GM19372 (cell line): ENCODE measurements around the gene C10orf143.

Experiments used
- ATAC-seq: cut with Tn5 transposase; IDR thresholded peaks from one replicate; pipeline ENCODE4 v1.9.1; 2021; ENCODE audit warnings: mild to moderate bottlenecking, low read depth, moderate library complexity; ENCODE audit not compliant: unreplicated experiment

Gene C10orf143

DNA sequence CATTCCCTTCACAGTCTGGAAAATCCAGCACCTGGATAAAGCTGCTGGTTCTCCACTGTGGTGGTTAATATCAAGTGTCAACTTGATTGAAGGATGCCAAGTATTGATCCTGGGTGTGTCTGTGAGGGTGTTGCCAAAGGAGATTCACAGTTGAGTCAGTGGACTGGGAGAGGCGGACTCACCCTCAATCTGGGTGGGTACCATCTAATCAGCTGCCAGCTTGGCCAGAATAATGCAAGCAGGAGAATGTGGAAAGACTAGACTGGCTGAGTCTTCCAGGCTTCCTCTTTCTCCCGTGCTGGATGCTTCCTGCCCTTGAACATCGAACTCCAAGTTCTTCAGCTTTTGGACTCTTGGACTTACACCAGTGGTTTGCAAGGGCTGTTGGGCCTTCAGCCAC lies 48.4 kb downstream of the C10orf143 start:
- no peak for ATAC-seq

DNA sequence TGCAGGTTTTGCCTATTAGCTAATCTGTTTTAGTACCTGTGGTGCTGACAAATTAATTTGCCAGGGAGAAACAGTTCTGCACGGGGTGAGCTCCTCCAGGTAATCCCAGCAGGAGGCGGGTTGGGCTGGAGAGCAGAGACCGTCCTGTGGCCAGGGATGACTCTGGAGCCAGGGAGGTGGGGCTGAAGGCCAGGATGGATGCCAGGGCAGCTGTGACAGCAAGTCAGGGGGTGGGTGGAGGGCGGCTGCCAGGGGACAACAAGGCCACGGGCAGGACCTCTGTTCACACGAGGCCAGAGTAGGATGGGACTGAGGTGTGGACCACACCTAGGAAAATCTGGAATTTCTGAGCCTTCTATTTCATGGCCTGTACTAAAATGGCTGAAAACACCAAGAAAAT lies 48.9 kb downstream of the C10orf143 start:
- no peak for ATAC-seq

GRCh38 chr10:130054021-130054420 lies 56.6 kb downstream of the C10orf143 start:
- no peak for ATAC-seq

GRCh38 chr10:130053561-130053960 lies 57.1 kb downstream of the C10orf143 start:
- no peak for ATAC-seq

- no peak for ATAC-seq
These were observed 58.4 kb downstream of the C10orf143 start for GRCh38 chr10:130052193-130052592.

- ATAC-seq = no peak
These were observed 59.9 kb downstream of the C10orf143 start for GRCh38 chr10:130050721-130051120.

DNA sequence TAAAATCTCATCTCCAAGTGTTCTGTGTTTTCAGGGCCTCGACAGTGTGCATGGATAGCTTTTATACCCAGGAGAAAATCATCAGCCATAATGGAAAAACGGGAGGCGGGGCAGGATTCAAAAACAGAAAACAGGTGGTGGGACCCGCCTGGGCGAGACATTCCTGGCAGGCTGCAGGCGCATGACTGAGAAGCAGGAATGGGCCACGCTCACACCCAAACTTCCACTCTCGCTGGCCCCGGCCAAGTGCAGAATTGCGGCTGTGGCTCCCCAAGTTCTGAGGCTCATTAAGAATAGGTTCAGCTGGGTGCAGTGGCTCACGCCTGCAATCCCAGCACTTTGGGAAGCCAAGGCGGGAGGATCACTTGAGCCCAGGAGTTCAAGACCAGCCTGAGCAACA lies 60.6 kb downstream of the C10orf143 start:
- ATAC-seq = no peak

DNA sequence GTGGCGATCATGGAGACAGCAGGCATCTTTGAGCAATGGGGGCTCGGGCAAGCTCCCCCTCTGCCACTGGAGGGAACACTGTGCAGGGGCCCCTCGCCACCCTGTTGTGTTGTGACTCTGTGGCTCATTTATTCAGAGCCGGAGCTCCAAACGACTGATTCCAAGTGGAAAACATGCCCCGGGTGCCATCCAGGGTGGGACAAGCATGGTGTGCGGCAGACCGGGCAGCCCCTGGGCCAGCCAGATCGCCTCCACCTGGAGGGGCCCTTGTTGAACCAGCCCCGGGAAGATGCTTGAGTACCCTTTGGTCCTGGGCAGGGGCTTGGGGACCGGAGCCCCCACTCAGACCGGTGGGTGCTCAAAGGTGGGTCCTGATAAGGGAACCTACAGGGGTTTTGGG lies 61.4 kb downstream of the C10orf143 start:
- no peak for ATAC-seq

DNA sequence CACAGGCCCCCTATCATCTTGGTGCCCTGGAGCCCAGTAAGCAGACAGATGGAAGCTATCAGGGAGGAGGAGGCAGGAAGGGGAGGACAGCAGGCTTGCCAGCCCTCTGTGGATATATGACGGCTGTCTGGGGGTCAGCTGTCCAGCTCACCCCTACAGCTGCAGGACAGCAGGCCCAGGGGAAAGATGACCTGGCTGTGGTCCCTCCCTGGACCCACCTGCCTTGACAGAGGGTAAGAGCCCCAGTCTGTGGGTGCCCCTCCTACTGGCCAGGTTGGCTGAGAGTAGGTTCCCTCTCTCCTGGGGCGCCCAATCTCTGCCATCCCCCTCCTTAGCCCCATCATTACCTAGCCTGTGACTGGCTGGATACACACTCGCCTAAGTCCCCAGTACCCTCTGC lies 62.5 kb downstream of the C10orf143 start:
- no peak for ATAC-seq

- no peak for ATAC-seq
These were observed 63.3 kb downstream of the C10orf143 start for GRCh38 chr10:130047336-130047735.

- no peak for ATAC-seq
These were observed 64.0 kb downstream of the C10orf143 start for GRCh38 chr10:130046591-130046990.

DNA sequence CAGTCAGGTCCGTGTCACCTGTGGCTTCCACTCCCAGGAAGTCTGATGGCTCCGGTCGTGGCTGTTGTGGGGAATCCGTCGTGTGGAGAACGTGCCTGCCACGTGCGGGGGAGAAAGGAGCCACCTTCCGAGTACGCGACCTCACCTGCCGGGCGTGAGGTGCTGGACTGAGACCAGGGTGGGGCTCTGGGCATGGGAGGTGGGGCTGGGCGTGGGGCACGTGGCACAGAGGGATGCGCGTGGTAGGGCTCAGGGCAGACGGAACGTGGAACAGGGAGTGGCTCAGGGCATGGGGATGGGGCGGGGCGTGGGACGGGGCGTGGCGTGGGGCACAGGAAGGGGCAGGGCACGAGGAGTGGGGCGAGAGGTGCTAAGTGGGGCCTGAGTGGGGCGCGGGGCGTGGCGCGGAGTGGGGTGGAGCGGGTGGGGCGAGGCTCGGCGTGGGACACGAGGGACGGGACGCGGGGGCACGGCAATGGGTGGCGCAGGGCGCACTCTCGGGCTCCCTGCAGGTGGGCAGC lies 64.8 kb downstream of the C10orf143 start:
- no peak for ATAC-seq

- ATAC-seq = no peak
These were observed 65.5 kb downstream of the C10orf143 start for GRCh38 chr10:130045091-130045652.

GRCh38 chr10:130044067-130045061 lies 66.3 kb downstream of the C10orf143 start:
- ATAC-seq = no peak

DNA sequence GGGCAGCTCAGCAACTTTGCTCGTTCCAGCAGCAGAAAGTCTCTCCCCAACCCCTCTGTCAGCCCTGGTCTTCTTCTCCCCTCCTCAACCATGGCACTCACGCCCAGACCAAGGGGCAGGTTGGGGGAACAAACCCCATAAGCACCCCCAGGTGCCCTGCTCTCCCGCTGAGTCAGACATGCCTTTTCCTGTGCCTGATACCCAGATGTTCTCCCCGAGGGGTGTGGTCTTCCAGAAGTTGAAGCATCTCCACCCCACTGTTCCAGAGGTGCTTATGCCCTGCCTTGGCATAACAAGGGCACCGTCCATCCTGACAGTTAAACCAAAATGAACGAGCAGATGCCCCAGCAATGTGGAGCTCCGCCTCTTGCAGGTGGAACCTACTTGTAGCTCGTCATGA lies 67.1 kb downstream of the C10orf143 start:
- no peak for ATAC-seq

- ATAC-seq = no peak
These were observed 68.2 kb downstream of the C10orf143 start for GRCh38 chr10:130042381-130042780.

- no peak for ATAC-seq
These were observed 68.9 kb downstream of the C10orf143 start for GRCh38 chr10:130041451-130042371.

GRCh38 chr10:130040817-130041330 lies 69.8 kb downstream of the C10orf143 start:
- ATAC-seq = no peak

GRCh38 chr10:130040351-130040750 lies 70.3 kb downstream of the C10orf143 start:
- ATAC-seq = no peak

GRCh38 chr10:130039141-130039540 lies 71.5 kb downstream of the C10orf143 start:
- no peak for ATAC-seq
